TTC549 (cell line): Measurements from ENCODE around the gene MYO1C.
"Not testable (repeated sequence)": the region's sequence is repeated elsewhere in the genome, so short reads cannot be mapped to it uniquely, and the experiment has no call there.

ENCODE experiments used
- FAIRE-seq: peaks from 2 replicates; lab custom pipeline; 2012; peaks lifted over from hg19 to GRCh38; lab: Jason Lieb, UNC

MYO1C gene

DNA sequence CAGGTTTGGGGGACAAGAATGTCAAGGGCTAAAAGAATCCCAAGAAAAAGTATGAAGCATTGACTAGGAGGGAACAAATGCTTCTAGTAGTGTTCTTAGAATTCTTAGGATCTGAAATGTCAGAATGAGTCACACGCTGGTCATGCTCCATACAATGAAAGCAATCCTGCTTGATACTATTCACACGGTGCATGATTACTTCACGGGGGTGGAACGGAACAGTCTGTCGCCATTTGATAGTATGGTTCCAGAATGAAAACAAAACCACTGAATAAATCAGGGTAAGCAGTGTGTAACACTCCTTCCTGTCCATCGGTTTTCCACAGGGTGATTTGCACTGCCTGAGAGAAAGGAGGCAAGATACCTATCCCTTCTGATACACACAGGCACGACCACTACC, 69.6 kb downstream of the MYO1C start:
- no peak for FAIRE-seq

DNA sequence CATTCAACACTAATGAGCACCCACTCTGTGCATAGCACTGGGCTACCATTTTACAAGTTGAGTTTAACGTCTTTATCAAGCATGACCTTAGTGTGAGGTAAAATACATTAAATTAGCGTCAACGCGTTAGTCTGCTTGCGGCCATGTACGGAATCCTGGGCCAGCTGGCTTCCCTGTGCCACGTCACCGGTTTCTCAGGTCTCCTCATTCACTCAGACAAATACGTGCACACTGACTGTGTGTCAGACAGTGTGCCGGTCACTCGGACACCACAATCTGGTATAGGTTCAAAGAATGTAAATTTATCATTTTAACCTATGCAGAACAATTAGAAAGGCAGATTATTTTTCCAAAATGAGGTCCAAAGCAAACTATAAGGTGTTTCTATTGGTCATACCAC, 71.0 kb downstream of the MYO1C start:
- no peak for FAIRE-seq

DNA sequence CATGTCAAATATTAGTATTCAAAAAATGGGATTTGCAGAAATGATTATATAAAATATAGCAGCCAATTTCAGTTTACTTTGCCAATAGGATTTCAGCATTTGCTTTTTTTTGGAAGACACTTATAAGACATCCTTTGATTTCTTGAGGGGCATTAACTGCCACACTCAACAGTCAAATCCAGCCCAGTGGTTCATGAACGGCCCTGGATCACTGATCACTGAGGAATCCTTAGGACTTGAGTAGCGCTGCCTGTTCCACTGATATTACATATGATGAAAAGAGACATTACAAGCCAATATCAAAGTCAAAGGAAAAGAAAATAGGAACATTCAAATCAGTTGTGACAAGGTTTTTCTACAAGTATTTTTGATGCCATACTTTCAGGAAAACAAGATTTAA, 71.5 kb downstream of the MYO1C start:
- FAIRE-seq = no peak

DNA sequence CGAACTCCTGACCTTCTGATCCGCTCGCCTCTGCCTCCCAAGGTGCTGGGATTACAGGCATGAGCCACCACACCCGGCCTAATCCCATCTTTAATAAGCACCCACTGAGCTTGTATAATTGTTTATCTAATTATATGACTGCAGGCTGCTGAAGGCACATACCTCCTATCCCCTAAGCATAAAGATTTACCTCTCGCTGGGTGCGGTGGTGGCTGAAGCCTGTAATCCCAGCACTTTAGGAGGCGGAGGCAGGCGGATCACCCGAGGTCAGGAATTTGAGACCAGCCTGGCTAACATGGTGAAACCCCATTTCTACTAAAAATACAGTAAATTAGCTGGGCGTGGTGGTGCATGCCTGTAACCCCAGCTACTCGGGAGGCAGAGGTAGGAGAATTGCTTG, 72.3 kb downstream of the MYO1C start:
- no peak for FAIRE-seq

DNA sequence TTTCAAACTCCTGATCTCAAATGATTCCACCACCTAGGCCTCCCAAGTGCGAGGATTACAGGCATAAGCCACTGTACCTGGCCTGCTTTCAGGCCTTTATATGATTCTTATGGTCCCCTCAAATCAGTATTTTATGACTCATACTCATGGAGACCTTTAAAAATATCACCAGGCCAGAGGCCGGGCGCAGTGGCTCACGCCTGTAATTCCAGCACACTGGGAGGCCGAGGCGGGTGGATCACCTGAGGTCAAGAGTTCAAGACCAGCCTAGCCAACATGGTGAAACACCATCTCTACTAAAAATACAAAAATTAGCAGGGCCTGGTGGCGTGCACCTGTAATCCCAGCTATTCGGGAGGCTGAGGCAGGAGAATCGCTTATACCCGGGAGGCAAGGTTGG, 74.0 kb downstream of the MYO1C start:
- FAIRE-seq = not testable (repeated sequence)

DNA sequence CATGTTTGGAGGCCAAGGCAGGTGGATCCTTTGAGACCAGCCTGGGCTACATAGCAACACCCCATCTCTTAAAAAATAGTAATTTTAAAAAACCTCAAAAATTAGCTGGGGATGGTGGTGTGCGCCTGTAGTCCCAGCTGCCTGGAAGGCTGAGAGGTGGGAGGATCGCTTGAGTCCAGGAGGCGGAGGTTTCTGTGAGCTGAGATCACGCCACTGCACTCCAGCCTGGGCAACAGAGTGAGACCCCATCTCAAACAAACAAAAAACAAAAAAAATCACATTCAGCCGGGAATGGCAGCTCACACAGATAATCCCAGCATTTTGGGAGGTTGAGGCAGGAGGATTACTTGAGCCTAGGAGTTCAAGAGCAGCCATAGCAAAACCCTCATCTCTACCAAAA, 76.1 kb downstream of the MYO1C start:
- FAIRE-seq = no peak

DNA sequence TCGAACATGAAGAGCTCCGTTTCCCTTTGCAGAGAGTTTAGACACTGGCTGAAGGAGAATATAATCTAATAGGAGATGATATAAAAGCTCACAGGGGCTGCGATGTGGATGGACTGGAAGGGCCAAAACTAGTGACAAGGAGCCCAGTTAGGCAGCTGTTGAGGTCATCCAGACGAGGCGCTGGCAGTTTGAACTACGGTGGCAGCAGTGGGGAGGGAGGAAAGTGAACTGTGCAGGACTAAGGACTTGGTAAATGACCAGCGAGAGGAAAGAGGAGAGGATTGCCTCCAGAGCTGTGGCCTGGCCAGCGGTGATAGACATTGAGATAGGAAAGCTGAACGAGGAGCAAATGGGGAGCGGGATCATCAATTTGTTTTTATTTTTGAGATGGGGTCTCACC, 77.9 kb downstream of the MYO1C start:
- FAIRE-seq = no peak
